Brain microvascular endothelial cell (primary cell): ENCODE measurements around the gene SRI.

Experiments
- DNase-seq: peaks from one replicate; pipeline ENCODE4 v3.0.0-alpha.2; 2020
- H3K27ac ChIP-seq: fragments of 250-450 bp; sonication (Bioruptor Pico); 2 replicates; pipeline ENCODE4 v1.5.1; 2020; ENCODE audit warnings: mild to moderate bottlenecking, moderate library complexity
- H3K27me3 ChIP-seq: fragments of 250-450 bp; sonication (Bioruptor Pico); replicated peaks from 2 replicates; pipeline ENCODE4 v1.5.1; 2020; ENCODE audit warnings: mild to moderate bottlenecking
- H3K36me3 ChIP-seq: fragments of 250-450 bp; sonication (Bioruptor Pico); replicated peaks from 2 replicates; pipeline ENCODE4 v1.5.1; 2020; ENCODE audit warnings: mild to moderate bottlenecking
- H3K4me3 ChIP-seq: 2 replicates; pipeline ENCODE4 v1.5.1; 2011; ENCODE audit warnings: low read depth, mild to moderate bottlenecking, control low read depth, low read length, moderate library complexity
- in situ Hi-C: cut with HindIII; loops from 2 replicates; pipeline ENCODE4 v1.10.0; 2017; ENCODE audit warnings: low sequenced_read_pairs, low pct_ligation_motif_present
- TF ChIP-seq, protein P1 (sequence below): IDR thresholded peaks from 2 replicates; pipeline ENCODE4 v1.5.1; 2011; ENCODE audit warnings: low read depth, mild to moderate bottlenecking, moderate library complexity, low read length, control low read depth, inconsistent platforms; ENCODE audit errors: missing control alignments

SRI gene

DNA sequence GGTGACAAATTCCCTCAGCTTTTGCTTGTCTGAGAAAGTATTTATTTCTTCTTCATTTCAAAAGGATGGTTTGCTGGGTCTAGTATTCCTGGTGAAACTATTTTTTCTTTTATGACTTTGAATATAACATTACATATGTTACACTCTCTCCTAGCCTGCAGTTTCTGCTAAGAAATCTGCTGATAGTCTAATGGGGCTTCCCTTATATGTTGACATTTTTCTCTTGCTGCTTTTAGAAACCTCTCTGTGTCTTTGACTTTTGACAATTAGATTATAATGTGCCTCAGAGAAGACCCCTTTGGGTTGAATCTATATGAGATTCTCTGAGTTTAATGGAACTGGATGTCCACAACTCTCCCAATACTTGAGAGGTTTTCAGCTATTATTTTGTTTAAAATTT lies 33.8 kb upstream of the SRI start:
- no peak overlapping the region for H3K4me3 ChIP-seq
- no peak for DNase-seq
- no peaks in the 10 kb centered on the region for H3K27me3 ChIP-seq
- no peak overlapping the region for H3K27ac ChIP-seq
- in situ Hi-C loops: no loop called here
- H3K36me3 ChIP-seq: no peaks in the 10 kb centered on the region
- TF ChIP-seq, protein P1, sequence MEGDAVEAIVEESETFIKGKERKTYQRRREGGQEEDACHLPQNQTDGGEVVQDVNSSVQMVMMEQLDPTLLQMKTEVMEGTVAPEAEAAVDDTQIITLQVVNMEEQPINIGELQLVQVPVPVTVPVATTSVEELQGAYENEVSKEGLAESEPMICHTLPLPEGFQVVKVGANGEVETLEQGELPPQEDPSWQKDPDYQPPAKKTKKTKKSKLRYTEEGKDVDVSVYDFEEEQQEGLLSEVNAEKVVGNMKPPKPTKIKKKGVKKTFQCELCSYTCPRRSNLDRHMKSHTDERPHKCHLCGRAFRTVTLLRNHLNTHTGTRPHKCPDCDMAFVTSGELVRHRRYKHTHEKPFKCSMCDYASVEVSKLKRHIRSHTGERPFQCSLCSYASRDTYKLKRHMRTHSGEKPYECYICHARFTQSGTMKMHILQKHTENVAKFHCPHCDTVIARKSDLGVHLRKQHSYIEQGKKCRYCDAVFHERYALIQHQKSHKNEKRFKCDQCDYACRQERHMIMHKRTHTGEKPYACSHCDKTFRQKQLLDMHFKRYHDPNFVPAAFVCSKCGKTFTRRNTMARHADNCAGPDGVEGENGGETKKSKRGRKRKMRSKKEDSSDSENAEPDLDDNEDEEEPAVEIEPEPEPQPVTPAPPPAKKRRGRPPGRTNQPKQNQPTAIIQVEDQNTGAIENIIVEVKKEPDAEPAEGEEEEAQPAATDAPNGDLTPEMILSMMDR: no peak

DNA sequence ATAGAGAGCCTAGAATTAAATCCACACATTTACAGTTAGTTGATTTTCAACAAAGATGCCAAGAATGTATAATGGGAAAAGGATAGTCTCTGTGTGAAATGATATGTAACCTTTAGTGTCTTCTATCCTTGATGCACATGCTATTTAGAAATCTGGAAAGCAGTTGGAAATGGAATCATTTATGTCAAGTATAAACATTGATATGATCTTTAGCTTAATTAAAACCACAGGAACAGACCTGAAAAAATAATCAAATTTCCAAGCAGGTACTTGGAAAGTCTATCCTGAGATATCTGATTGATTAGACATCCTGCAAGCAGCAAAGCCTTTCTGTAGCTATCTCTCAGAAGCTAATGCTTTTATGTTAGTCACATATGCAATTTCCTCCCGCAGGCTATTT lies 24.4 kb upstream of the SRI start:
- DNase-seq: no peak
- Histone ChIP-seq H3K4me3 (no peak overlapping the region), H3K27ac (no peak overlapping the region), H3K27me3 (no peaks in the 10 kb centered on the region), H3K36me3 (no peaks in the 10 kb centered on the region)
- TF ChIP-seq, protein P1: no peak
- in situ Hi-C loops: no loop called here

DNA sequence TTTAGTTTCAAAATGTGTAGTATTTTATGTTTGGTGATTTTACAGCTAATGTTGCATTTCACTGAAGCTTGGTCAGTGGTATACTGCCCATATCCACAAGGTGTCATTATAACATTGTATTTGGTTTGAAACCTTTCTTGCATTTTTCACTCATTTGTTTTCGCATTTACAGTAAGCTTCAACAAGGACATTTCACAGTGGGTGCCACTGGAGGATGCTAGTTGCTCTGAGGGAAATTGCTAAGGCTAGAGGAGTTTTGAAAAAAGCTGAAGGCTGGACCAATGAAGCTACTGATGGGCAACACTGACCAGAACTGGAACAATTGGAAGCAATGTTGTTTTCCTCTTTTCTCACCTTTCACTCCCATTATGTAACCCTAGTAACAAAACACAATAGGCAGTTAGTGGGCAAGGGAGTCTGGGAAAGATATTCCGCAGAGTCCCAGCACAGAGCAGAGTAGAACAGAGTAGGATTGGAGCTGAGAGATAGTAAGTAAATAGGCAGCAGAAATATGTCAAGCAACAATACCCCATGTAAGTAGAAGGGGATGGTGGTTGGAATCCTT lies 23.6 kb upstream of the SRI start:
- Histone ChIP-seq H3K27me3 (no peaks in the 10 kb centered on the region), H3K27ac (no peak overlapping the region), H3K4me3 (no peak overlapping the region), H3K36me3 (no peaks in the 10 kb centered on the region)
- TF ChIP-seq, protein P1: peak; percentile 58
- in situ Hi-C loops: no loop called here
- DNase-seq: peak; percentile 54

DNA sequence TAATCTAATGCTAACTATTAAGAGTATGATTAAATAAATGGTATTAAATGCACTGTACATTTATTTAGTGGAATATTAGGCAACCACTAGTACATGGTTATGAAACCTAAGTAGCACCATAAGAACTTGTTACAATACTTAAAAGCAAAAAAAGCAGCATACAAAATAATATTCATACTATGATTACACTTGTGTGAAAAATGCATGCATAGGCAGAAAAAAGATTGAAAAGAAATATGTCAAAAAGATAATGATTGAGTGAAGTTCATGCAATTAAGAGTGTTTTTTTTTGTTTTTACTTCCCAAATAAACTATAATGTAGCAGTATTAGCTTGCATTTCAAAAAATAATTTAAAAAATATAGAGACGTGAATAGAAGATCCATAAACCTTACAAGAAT lies 20.0 kb upstream of the SRI start:
- no peak for DNase-seq
- in situ Hi-C loops: no loop called here
- Histone ChIP-seq H3K27ac (no peak overlapping the region), H3K4me3 (no peak overlapping the region), H3K27me3 (no peaks in the 10 kb centered on the region), H3K36me3 (no peaks in the 10 kb centered on the region)
- TF ChIP-seq, protein P1: no peak

DNA sequence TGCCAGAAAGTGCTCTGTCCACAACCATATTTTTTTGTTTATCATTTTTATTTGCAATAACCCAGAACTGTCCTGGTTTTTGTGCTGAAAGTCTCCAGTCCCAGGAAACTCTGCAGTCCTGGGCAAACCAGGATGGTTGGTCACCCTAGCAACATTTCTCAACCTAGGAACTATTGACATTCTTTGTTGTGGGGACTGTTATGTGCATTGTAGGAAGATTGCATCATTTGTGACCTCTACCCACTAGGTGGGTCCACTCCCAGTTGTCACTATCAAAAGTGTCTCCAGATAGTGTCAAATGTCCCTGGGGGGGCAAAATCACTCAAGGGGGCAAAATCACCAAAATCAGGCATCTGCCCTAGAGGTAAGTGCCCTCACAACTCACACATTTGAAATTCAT lies 14.0 kb upstream of the SRI start:
- DNase-seq: no peak
- no peaks in the 10 kb centered on the region for H3K27me3 ChIP-seq
- H3K36me3 ChIP-seq: no peaks in the 10 kb centered on the region
- H3K4me3 ChIP-seq: no peak overlapping the region
- TF ChIP-seq, protein P1: no peak
- no peak overlapping the region for H3K27ac ChIP-seq
- in situ Hi-C loops: no loop called here

DNA sequence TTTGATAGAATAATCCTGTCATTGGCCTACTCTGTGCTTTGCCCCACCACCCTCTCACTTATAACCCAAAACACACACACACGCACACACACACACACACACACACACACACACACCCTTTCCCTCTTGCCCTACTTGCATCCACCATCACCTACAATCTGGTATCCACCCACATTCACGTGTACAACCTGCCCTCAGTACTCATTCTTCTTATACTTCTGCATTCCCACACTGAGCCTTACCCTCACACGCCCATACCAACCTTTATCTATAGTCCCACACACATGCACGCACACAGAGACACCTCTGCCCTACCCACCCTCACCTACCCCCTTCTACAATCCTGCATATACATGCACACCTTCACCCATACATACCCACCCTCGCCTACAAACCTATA lies 10.8 kb upstream of the SRI start:
- H3K27ac ChIP-seq: no peak overlapping the region
- no peak for DNase-seq
- no peak overlapping the region for H3K4me3 ChIP-seq
- TF ChIP-seq, protein P1: no peak
- no peaks in the 10 kb centered on the region for H3K27me3 ChIP-seq
- no peaks in the 10 kb centered on the region for H3K36me3 ChIP-seq
- in situ Hi-C loops: no loop called here
